Measurements from ENCODE around the gene CATSPERE.

GRCh38 chr1:244601336-244601735, 140.3 kb downstream of the CATSPERE start:
- TF ChIP-seq CTCF (IDR thresholded peaks at IDR 0.05; ENCODE audit: low read length) (no peak), EZH2 (IDR thresholded peaks at IDR 0.05; ENCODE audit: borderline replicate concordance, low read length) (no peak)

Data from OCI-LY1 (cell line).